Head of caudate nucleus (tissue), 42 donors: Measurements from ENCODE around the gene GNG14.
"Not testable (repeated sequence)": the region's sequence is repeated elsewhere in the genome, so short reads cannot be mapped to it uniquely, and the experiment has no call there.

Experiments used
- DNase-seq, 42 donors: peaks; one replicate each; pipeline versions ENCODE4 v3.0.0 to v3.0.0-alpha.2; 2020 to 2021; ENCODE audit warnings: mixed read lengths in 7 of 42
- intact Hi-C: fragments of 100-400 bp; cut with DNase I; formaldehyde crosslinking; loops from one replicate; pipeline ENCODE4 v1.15.0; 2022

GNG14 gene

DNA sequence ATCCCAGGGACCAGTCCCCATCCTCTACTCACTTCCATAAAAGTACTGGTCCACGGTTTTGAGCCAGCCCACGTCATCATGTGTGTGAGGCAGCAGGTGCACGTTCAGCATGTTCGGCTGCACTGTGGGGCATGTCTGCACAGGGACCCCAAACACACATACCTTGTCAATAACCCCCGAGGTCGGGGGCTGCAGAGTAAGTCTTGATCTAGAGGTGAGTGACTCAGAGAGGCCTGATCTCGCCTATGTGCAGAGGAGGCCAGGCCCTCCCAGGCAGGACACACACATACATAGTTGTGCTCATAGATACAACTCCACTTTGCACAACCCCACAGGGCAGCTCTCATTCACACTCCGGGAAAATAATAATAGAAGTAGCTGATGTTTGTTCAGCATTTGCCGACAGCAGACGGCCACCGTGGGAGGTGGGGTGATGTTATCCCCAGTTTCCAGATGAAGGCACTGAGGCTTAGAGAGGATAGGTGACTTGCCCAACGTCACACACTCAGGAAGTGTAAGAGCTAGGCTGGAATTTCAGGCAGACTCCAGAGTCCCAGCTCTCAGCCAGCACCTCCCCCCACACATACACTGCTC lies 22.0 kb upstream of the GNG14 start:
- intact Hi-C loops = loop anchor here (10.0 kb wide), 1 partner anchor 101 kb away; no protein-coding TSS in a partner anchor
- no peak for DNase-seq

DNA sequence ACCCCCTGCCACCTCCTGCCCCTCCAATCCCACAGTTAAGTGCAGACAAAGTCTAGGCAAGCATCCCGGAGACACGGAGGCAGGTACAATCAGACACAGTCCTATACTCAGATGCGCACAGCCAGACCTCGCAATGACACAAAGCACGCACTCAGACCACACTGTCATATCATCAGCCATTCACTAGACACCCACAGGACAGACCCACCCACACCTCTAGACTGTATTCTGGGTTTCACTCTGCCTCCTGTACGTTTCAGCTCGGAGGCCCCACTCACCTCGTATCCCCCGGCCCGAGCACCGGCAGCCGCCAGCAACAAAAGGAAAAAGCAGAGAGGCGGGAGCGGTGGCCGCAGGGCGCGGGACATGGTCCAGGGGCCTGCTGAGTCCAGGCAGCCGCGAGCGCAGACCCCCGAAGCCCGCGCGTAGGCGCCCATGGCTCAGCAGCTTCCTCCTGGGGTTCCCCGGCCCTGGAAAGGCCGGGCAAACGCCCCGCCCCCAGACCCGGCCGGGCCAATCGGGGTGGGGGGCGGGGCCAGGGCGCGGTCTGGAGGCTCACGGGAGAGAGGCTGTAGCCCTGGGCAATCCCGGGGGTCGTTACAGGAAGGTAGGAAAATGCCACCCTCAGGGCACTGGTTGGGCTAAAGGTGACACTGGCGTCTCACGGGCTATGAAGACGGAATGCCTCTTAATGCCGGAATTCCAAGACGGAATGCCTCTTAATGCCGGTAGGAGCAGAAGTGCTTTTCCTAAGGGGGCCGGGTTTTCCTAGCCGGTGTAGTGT lies 21.3 kb upstream of the GNG14 start, which contains the start of the genes MAN2B1 and WDR83:
MAN2B1 (minus strand) TSS at position 478 of the 784 bp plus-strand sequence; CDS start at position 437, 41 bp downstream.
WDR83 (plus strand) TSS at position 543 of the 784 bp plus-strand sequence. CDS start 2,984 bp downstream, outside the sequence.
- peak; percentile 15 to 88 (median 76) for DNase-seq
- intact Hi-C loops = loop anchor here (10.0 kb wide), 1 partner anchor 102 kb away; no protein-coding TSS in a partner anchor

DNA sequence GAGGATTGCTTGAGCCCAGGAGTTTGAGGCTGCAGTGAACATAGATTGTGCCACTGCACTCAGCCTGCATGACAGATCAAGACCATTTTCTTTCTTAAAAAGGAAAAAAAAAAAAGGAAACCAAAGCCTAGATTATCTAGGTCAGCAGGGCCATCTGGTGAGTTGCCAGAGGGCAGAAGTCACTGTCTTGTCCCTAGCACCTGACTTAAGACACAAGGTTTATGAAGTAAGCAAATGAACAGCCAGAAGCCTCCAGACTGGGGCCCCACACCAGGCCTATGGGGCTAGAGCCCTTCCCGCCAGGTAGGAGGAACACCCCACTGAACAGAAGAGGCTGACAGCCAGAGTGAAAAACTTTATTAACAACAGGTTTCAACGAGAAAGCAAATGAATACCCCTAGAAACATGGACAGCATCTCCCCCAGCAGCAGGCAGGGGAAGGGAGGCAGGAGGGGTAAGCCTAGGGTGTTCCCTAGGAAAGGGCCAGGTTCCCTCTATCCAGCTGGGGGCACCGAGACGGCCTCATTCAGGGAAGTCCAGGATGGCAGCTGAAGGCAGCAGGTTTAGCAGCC lies 20.0 kb upstream of the GNG14 start:
- no peak for DNase-seq
- intact Hi-C loops = loop anchor here (10.0 kb wide), 1 partner anchor 103 kb away; no protein-coding TSS in a partner anchor

DNA sequence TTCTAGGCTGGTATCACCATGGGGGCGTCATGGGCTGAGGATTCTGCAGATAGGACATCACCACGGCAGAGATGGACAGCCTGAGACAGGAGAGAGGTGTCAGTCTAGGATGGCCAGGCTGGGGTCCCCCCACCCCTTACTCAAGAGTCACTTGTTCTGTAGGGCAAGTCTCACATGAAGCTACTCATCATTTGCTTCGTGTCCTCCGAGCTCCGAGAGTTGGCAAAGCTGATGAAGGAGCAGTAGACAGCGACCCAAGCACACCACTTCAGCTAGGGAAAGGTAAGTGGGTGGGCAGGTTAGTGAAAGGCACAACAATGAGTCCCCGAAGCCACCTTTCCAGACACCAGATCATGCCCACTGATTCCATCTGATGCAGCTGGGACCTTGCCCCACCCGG lies 19.5 kb upstream of the GNG14 start:
- intact Hi-C loops = loop anchor here (10.0 kb wide), 1 partner anchor 104 kb away; no protein-coding TSS in a partner anchor
- DNase-seq = no peak

DNA sequence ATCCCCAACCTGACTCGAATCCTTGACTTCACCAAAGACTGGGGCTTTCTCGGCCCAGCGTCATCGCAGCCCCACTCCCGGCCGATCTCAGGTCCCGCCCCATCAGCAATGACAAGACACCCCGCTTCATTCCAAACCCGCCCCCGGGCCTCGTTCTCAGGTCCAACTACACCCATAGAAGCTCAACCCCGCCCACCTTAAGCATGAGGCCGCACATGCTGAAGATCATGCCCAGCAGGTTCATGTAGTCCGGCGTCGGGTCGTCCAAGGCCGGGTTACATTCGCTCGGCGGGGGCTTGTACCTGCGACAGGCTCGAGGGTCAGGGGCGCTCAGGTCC lies 18.9 kb upstream of the GNG14 start:
- intact Hi-C loops = loop anchor here (10.0 kb wide), 1 partner anchor 104 kb away; no protein-coding TSS in a partner anchor
- DNase-seq = peak; percentile 40 to 89 (median 62)

DNA sequence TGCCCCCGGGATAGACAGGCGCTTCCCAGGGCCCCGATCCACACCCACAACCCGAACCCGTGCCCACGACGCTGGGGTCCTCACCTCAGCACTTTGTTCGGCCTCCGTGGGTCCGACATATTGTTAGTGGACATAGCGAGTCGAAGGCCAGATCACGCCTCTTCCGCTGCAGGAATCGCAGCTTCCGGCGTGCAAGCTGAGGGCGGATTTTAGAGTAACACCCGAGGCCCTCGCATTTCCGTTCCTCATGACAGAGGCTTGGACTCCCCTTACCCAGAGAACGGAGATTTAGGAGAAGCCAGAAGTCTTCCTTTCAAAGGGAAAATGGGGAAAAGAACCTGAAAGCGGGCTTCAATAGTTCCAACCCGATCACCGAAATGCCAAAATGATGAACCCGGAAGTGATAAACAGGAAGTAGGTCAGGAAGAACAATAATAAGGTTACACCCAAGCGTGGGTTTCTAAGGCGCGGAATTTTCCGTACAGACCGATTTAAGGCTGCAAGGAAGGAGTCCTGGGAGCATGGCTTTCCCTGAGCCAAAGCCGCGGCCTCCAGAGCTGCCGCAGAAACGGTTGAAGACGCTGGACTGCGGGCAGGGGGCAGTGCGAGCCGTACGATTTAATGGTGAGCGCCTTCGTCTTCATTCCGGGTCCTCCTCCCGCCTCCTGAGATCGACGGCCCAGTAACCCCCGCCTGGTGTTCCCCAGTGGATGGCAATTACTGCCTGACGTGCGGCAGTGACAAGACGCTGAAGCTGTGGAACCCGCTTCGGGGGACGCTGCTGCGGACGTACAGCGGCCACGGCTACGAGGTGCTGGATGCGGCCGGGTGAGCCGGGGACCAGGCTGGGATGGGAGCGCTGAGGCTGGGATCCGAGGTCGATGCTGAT lies 18.3 kb upstream of the GNG14 start:
- intact Hi-C loops = loop anchor here (10.0 kb wide), 1 partner anchor 105 kb away; no protein-coding TSS in a partner anchor
- DNase-seq = peak; percentile 68 to 93 (median 84)

GRCh38 chr19:12670159-12670928 lies 17.5 kb upstream of the GNG14 start:
- peak in 3 of 42 donors; percentile 17 to 33 (median 28) for DNase-seq
- intact Hi-C loops = no loop called here

DNA sequence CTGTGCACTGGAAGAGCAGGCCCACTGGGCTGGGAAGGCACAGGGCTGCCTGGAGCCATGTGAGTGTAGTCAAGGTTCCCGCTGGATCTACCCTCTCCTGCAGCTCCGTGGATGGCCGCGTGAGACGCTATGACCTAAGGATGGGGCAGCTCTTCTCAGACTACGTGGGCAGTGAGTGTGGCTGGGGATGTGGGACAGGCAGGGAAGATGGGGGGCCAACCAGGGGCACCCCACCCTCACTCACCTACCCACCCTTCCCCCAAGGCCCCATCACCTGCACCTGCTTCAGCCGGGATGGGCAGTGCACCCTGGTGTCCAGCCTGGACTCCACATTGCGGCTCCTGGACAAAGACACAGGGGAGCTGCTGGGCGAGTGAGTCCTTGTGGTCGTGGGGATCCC lies 15.1 kb upstream of the GNG14 start:
- no peak for DNase-seq
- intact Hi-C loops = no loop called here

DNA sequence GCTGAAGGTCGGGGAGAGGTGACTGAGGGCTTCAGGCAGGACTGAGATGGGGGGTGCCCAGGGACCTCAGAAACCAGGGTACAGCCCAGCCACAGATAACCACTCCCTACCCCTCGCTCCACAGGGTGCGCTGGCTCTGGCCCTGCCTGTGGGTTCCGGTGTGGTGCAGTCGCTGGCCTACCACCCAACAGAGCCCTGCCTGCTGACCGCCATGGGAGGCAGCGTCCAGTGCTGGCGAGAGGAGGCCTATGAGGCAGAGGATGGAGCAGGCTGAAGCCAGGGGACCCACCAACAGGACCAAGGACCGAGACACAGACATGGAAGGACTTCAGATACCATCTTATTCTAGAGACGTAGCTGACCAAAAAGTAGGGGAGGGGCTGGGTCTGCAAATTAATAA lies 12.4 kb upstream of the GNG14 start:
- intact Hi-C loops = no loop called here
- DNase-seq = no peak

GRCh38 chr19:12675940-12676339 lies 11.9 kb upstream of the GNG14 start:
- intact Hi-C loops = no loop called here
- no peak for DNase-seq

DNA sequence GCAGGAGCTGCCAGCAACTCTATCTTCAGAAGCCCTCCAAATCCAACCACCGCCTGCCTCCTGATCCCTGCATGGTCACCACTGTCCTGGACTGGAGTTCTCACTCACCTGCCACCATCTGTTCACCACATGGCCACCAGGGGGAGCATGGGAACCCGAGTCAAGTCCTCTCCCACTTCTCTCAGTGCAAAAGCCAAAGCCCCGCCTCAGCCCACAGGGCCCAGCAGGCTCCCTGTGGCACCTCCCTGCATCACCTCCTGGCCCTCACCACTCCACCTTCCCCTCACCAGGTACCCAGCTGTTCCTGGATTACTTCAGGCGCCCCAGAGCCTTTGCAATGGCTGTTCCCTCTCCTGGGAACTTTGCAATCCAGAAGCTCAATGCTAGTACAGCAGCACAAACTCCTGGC lies 11.4 kb upstream of the GNG14 start:
- intact Hi-C loops = no loop called here
- peak; percentile 71 to 92 (median 83) for DNase-seq

DNA sequence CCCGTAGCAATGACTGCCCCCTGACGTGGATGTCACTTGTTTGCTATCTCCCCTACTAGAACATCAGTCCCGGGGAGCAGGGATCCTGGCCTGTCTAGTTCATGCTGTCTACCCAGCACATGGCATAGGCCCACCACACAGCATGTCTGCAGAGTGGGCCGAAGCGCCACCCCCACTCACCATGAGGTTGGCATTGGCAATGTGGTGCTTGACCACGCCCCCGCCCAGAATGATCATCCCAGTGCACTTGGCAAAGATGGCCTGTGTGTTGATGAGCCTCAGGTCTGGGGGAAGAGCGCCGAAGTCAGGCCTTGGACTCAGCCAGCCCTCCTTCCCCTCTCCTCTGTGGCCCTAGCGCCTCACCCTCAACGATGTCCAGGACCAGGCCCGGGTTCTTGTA lies 10.9 kb upstream of the GNG14 start:
- intact Hi-C loops = no loop called here
- DNase-seq = no peak

- intact Hi-C loops, DNase-seq: not testable (repeated sequence)
Observed at GRCh38 chr19:12678039-12678438, 9.8 kb upstream of the GNG14 start.

DNA sequence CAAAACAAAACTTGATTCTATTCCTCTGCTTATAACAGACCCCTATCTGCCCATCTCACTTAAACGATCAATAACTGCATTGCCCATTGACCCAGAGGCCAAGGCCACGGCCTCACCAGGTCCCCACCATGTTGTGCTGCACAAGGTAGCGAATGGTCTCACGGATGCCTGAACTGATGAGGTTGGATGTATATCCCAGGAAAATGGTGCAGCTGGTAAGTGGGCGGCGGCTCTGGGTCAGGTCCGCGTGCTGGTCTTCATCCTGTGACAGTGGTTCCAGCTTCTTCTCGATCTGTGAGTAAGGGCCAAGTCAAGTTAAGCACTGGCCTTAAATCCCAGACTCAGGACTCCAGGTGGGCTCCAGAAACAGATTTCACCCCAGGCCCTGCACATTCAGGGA lies 7.8 kb upstream of the GNG14 start:
- intact Hi-C loops = loop anchor here (5.0 kb wide), 1 partner anchor 128 kb away; the partner anchor contains the start of gene ZNF564
- DNase-seq = no peak

DNA sequence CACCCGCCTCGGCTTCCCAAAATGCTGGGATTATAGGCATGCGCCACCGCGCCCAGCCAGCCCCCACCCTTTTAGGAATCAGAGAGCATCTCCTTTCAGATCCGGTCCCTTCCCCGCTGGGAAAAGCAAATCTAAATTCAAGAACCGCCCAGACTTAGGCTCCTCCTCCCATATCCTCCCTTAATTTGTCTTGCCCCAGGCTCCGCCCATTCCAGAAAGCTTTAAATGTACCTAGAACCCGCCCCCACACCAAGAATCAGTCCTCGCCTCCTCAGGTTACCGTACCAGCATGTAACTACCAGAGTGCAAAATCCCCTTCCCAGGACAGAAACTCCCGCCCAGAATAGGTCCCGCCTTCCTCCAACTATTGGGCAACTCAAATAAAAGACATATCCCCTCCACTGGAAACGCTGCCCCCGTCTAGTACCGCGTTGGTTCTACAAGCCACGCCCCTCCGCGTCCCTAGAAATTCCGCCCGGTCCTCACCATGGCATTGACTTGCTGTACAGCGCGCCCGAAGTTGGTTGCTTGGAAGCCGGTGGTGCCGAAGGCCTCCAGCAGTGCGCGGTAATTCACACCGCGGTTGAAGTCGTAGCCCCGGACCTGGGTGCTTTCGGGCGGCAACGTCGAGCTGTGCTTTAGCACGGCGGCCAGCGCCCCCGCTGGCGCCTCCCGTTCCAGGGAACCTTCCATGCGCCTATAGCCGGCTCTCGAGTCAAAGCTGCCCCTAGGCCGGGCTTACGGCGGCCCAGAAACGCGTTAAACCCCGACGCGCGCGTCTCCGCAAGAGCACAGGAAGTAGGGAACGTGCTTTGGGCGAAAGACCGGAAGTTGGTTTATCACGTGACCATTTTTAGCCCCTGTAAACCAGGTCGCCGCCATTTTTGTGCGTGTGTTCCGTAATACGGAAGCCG lies 6.5 kb upstream of the GNG14 start, which contains the start of gene DHPS:
DHPS (minus strand) TSS at position 807 of the 914 bp plus-strand sequence; CDS start at position 693, 114 bp downstream.
- intact Hi-C loops = loop anchor here (5.0 kb wide), 1 partner anchor 129 kb away; the partner anchor contains the start of gene ZNF564
- DNase-seq = peak; percentile 81 to 98 (median 93)

GRCh38 chr19:12685831-12686230 lies 2.0 kb upstream of the GNG14 start:
- intact Hi-C loops = no loop called here
- DNase-seq = no peak

GRCh38 chr19:12689012-12689411 lies 1.2 kb downstream of the GNG14 start:
- DNase-seq = no peak
- intact Hi-C loops = no loop called here
